ENCODE data around the gene MIER1. TPM values are rescaled to one million over a fixed set of nuclear protein-coding genes. Genes with fewer than 3 reads are reported as not detected.

The MIER1 gene
- polyA plus RNA-seq, 3 donors: 14.0 to 28.0 (median 21.9) TPM

DNA sequence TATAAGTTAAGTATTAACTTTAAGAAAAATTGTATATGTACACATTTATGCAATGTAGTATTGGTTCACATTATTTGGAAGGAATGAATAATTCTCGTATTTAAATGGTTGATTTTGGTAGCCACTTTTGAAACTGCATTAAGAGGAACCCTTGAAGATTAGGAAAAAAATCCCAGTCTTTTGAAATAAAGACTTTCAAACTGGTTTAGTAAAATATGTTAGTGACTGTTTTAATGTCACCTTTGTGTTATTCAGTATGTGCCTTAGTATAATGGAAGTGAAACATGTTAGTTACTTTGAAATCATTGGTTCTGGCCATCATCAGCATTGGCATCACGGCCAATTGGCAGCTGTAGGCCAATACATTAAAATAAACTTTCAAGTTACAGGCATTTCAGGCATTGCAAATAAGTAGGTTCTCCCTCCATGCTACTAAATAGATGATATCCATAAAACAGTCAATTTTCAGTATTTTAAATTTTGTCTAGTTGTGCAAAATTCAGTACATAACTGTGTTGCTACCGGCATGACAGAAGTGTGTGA lies 4.4 kb downstream of the MIER1 start:
- H3K27ac Mint-ChIP-seq: peak overlapping the region; percentile 87 to 98 (median 98)
- Histone ChIP-seq H3K4me2 (replicated peaks; ENCODE audit: extremely low read depth, low read length, poor library complexity, severe bottlenecking) (peak overlapping the region; percentile 92), H2AFZ (ENCODE audit: insufficient read depth, low read depth, low read length, poor library complexity, severe bottlenecking) (peak overlapping the region; percentile 76), H3K79me2 (ENCODE audit: insufficient read depth, low read length) (peaks cover 80% of the 10 kb centered on the region), H3K9ac (ENCODE audit: insufficient read depth, low read length, poor library complexity, severe bottlenecking) (peak overlapping the region; percentile 96), H3K36me3 (replicated peaks in 1 of 2; ENCODE audit: control insufficient read depth in 1 of 2, insufficient read depth in 2 of 2, low read length in 2 of 2) (no peaks in the 10 kb centered on the region), H3K27me3 (ENCODE audit: control insufficient read depth in 2 of 2, insufficient read depth in 2 of 2, low read length in 2 of 2) (no peaks in the 10 kb centered on the region), H3K4me1 (ENCODE audit: control insufficient read depth in 1 of 2, insufficient read depth in 2 of 2, low read length in 2 of 2) (peaks cover 30 to 62% of the 10 kb centered on the region in 2 donors), H4K20me1 (ENCODE audit: insufficient read depth, low read length) (peaks cover 26% of the 10 kb centered on the region), H3K27ac (ENCODE audit: low read depth in 1 of 2, low read length in 2 of 2) (peak overlapping the region; percentile 93 to 96), H3K4me3 (replicated peaks in 1 of 3; ENCODE audit: low read depth in 2 of 3, low read length in 3 of 3) (peak overlapping the region; percentile 74 to 97 (median 93)), H3K9me3 (replicated peaks in 1 of 2; ENCODE audit: control insufficient read depth in 1 of 2, insufficient read depth in 1 of 2, low read length in 2 of 2) (no peaks in the 10 kb centered on the region)
- TF ChIP-seq, protein P1, sequence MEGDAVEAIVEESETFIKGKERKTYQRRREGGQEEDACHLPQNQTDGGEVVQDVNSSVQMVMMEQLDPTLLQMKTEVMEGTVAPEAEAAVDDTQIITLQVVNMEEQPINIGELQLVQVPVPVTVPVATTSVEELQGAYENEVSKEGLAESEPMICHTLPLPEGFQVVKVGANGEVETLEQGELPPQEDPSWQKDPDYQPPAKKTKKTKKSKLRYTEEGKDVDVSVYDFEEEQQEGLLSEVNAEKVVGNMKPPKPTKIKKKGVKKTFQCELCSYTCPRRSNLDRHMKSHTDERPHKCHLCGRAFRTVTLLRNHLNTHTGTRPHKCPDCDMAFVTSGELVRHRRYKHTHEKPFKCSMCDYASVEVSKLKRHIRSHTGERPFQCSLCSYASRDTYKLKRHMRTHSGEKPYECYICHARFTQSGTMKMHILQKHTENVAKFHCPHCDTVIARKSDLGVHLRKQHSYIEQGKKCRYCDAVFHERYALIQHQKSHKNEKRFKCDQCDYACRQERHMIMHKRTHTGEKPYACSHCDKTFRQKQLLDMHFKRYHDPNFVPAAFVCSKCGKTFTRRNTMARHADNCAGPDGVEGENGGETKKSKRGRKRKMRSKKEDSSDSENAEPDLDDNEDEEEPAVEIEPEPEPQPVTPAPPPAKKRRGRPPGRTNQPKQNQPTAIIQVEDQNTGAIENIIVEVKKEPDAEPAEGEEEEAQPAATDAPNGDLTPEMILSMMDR (IDR thresholded peaks at IDR 0.05): no peak
- H3K4me3 Mint-ChIP-seq: peak overlapping the region; percentile 90 to 94
- peaks cover 48% of the 10 kb centered on the region for H3K4me1 Mint-ChIP-seq
- intact Hi-C loops (cut with micrococcal nuclease): loop anchor here in 1 of 2 donors (10.0 kb wide), 2 partner anchors 164 to 506 kb away; partner anchors contain the start of gene SERBP1
- DNase-seq: peak in 2 of 3 donors; percentile 39 to 43
- no peaks in the 10 kb centered on the region for H3K9me3 Mint-ChIP-seq
- WGBS (ENCODE audit: insufficient coverage): 50% methylated on average over 2 of the region's 3 CpGs
- H3K36me3 Mint-ChIP-seq: peaks cover 0 to 2% of the 10 kb centered on the region in 2 donors
- peaks cover 0 to 2% (median 0%) of the 10 kb centered on the region in 3 donors for H3K27me3 Mint-ChIP-seq (ENCODE audit: low read depth in 3 of 3)

DNA sequence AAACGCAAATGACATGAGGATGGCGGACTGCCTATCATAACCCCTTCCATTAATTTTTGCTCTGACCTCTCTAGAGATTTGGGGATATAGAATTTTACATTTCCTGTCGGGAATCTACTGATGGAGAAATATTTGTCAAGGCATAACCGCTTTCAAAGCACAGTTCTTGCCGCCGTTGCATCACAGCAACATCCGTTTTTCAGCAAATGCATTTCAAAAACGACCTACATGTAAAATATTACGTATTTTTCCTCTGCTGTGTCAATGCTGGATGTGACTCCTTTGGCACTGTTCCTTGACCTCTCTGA lies 4.9 kb downstream of the MIER1 start:
- peaks cover 0 to 2% of the 10 kb centered on the region in 2 donors for H3K36me3 Mint-ChIP-seq
- H3K4me1 Mint-ChIP-seq: peaks cover 51% of the 10 kb centered on the region
- H3K4me3 ChIP-seq (replicated peaks in 1 of 3; ENCODE audit: low read depth in 2 of 3, low read length in 3 of 3): peak overlapping the region; percentile 74 to 97 (median 93)
- no peaks in the 10 kb centered on the region for H3K9me3 ChIP-seq (replicated peaks in 1 of 2; ENCODE audit: control insufficient read depth in 1 of 2, insufficient read depth in 1 of 2, low read length in 2 of 2)
- H3K27me3 Mint-ChIP-seq (ENCODE audit: low read depth in 3 of 3): peaks cover 0 to 2% (median 0%) of the 10 kb centered on the region in 3 donors
- H3K27me3 ChIP-seq (ENCODE audit: control insufficient read depth in 2 of 2, insufficient read depth in 2 of 2, low read length in 2 of 2): no peaks in the 10 kb centered on the region
- H3K4me2 ChIP-seq (replicated peaks; ENCODE audit: extremely low read depth, low read length, poor library complexity, severe bottlenecking): peak overlapping the region; percentile 92
- H3K36me3 ChIP-seq (replicated peaks in 1 of 2; ENCODE audit: control insufficient read depth in 1 of 2, insufficient read depth in 2 of 2, low read length in 2 of 2): no peaks in the 10 kb centered on the region
- H2AFZ ChIP-seq (ENCODE audit: insufficient read depth, low read depth, low read length, poor library complexity, severe bottlenecking): peak overlapping the region; percentile 76
- DNase-seq: no peak
- peak overlapping the region; percentile 87 to 98 (median 98) for H3K27ac Mint-ChIP-seq
- H4K20me1 ChIP-seq (ENCODE audit: insufficient read depth, low read length): peaks cover 30% of the 10 kb centered on the region
- 0% methylated on average over 4 of the region's 9 CpGs for WGBS (ENCODE audit: insufficient coverage)
- peak overlapping the region; percentile 96 for H3K9ac ChIP-seq (ENCODE audit: insufficient read depth, low read length, poor library complexity, severe bottlenecking)
- peak overlapping the region; percentile 90 to 94 for H3K4me3 Mint-ChIP-seq
- TF ChIP-seq, protein P1 (IDR thresholded peaks at IDR 0.05): no peak
- peaks cover 33 to 63% of the 10 kb centered on the region in 2 donors for H3K4me1 ChIP-seq (ENCODE audit: control insufficient read depth in 1 of 2, insufficient read depth in 2 of 2, low read length in 2 of 2)
- H3K9me3 Mint-ChIP-seq: no peaks in the 10 kb centered on the region
- peaks cover 82% of the 10 kb centered on the region for H3K79me2 ChIP-seq (ENCODE audit: insufficient read depth, low read length)
- intact Hi-C loops (cut with micrococcal nuclease): loop anchor here in 1 of 2 donors (10.0 kb wide), 2 partner anchors 165 to 505 kb away; partner anchors contain the start of gene SERBP1
- peak overlapping the region; percentile 93 to 96 for H3K27ac ChIP-seq (ENCODE audit: low read depth in 1 of 2, low read length in 2 of 2)

Data from CD14-positive monocyte (primary cell).